NCI-H82 (cell line): Measurements from ENCODE around the gene FAM222A.

Experiments used
- DNase-seq: peaks from one replicate; lab custom pipeline; 2025; lab: John Stamatoyannopoulos, UW

The FAM222A gene

DNA sequence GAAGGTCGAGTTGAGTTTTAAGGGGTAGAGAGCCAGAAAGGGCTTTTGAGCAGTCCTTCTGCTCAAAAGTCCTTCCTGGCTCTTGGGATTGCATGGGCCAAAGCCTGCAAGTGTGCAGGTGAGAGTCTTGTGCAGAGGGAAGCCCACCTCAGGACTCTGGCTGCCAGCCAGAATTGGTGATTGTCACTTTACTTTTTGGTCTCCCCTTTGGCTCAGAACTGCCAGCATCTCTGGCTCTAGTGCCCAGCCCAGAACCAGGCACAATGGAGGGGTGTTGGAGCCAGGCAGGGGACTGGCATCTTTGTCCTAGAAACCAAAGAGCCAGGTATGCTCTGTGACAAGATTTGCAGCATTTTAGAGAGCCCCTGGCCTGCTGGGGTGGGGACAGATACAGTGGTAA lies 23.5 kb downstream of the FAM222A start:
- DNase-seq: peak; percentile 46

DNA sequence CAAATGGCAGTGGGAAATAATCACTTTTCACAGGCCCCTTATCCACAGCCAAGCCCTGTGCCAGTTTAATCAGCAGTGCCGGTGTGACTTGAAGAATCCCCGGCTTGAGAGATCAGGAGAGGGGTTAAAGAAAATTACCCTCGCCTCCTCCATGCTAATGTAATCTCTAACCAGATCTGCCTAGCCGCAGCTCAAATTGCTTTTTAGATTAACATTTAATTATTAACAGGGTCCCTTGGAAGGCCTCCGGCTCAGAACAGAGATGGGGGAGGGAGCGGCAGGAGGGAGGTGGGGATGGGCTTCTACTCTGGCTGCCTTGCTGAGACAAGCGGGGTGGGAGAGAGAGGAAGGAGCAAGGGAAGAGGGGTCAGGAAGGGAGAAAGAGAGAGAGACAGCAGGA lies 24.0 kb downstream of the FAM222A start:
- DNase-seq: peak; percentile 96

DNA sequence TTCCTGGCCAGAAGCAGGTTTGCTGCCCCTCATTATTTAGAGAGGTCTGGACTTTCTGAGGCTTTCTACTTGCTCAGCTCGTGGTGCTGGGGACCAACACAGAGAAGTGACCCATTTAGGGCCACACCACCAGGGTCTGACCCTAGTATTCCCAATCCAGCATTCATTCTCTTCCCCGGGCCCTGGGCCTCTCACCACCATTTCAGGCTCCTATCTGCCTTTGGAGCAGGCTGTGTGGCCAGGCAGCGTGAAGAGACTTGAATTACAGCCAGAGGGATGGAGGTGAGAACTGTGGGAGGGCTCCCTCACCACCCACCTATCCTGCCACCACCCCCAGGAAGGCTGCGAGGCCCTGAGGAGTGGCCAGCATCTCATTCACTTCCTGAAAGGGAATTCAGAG lies 24.6 kb downstream of the FAM222A start:
- DNase-seq: no peak

- DNase-seq: no peak
Measured at GRCh38 chr12:109738878-109739665, 25.4 kb downstream of the FAM222A start.

DNA sequence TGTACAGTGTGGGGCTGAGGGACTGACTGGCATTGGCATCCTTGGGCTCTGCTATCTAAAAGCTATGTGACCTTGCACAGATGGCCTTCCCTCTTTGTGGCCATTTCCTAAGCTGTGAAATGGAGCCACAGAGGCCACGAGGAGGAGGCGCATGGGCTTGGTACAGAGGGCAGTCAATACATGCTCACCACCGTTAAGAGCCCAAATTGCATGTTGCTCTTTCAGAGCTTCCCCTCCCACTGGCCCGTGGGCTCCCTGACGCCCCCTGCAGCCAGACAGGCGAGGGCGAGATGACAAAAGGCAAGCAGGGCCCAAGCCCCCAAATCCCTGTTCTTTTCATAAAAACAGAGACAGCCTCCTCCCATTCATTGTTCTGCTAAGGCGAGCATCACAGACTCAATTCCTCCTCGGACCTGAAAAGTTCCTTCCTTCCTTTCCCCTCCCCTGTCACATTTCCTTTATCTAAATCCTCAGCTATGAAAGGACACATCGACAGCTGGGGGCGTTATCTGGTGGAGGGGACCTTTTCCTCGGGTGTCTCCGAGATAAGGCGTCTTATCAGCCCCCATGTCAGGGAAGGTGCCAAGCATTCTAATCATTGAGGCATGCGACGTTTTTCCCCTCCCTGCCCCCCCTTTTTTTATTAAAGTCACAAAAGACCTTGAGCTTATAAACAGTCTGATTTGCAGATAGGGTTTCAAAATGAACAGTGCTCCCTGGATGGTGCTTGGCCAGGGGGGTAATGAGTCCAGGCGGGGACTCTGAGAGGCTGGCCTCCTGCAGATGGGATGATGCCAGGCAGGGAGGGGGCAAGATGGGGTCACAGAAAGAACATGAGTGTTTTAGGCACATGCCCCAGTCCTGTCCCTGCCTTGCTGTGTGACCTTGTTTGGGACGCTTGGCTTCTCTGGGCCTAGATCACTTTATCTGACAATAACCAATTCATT lies 26.4 kb downstream of the FAM222A start:
- peak; percentile 59 for DNase-seq

- DNase-seq: no peak
Measured at GRCh38 chr12:109740694-109741245, 27.1 kb downstream of the FAM222A start.

DNA sequence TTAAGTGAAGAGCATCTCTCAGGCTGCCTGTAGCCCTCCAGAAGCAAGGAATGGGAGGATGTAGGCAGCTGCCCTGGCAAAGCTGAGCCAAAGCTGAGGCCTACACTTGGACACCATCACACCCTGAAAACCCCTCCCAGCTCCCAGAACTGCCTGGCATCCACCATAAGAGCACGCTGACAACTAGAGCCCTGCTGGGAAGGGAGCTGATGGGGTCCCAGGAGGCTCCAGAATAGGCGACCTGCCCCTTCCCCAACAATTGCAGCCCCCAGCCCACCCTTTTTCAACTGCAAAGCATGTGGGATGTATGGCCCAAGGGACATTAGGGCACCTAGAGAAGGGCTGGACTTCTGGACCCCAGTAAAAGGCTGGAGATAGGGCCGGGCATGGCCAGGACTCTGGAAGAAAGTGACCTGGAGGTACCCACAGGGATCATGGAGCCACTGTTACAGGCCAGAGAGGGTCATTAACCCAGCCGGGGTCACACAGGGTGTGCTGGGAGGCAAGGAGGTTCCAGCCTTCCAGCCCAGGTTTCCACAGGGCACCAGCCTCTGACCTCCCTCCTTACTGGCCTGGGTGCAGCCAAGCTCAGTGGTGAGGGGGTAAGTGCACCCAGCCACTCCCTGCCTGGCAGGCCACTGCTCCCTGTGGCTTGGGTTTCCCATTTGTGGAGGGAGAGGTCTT lies 27.8 kb downstream of the FAM222A start:
- DNase-seq: no peak

- no peak for DNase-seq
Measured at GRCh38 chr12:109741970-109742703, 28.5 kb downstream of the FAM222A start.

- DNase-seq: no peak
Measured at GRCh38 chr12:109743076-109743910, 29.7 kb downstream of the FAM222A start.

GRCh38 chr12:109744026-109744425 lies 30.4 kb downstream of the FAM222A start:
- no peak for DNase-seq

GRCh38 chr12:109744986-109745942 lies 31.6 kb downstream of the FAM222A start:
- no peak for DNase-seq

- no peak for DNase-seq
Measured at GRCh38 chr12:109752117-109753053, 38.8 kb downstream of the FAM222A start.

- no peak for DNase-seq
Measured at GRCh38 chr12:109753054-109753401, 39.4 kb downstream of the FAM222A start.

GRCh38 chr12:109753959-109754358 lies 40.3 kb downstream of the FAM222A start:
- no peak for DNase-seq

- DNase-seq: no peak
Measured at GRCh38 chr12:109756457-109756856, 42.8 kb downstream of the FAM222A start.

DNA sequence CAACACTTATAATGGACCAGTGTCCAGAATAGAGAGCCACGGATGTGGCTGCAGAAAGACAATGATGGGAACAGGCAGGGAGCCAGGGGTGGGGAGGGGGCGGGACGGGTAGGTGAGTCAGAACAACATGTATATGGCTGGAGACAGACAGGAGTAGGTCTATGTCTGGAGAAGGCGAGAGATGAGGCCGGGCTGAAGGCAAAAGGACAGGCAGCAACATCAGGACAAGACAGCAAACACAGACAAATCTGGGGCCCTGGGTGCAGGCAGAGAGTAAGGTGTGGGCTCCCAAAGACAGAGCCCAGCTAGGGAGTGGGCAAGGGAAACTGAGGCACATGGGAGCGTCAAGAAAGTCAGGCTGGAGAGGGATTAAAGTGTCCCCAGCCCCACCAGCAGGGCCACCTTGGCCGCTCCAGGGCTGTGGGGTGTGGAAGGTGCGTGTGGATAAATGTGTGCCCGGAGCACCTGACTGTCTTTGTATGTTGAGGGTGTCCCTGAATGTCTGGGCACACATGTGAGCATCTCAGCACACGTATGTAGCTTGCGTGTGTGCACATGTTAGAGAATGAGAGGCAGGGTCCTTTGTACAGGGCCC lies 44.1 kb downstream of the FAM222A start:
- no peak for DNase-seq
